Uterus (tissue), 2 donors: ENCODE data around the gene PANX2.

Experiments
- POLR2A ChIP-seq, 2 donors: fragments of 450-650 bp; IDR thresholded peaks; one replicate each; pipeline ENCODE4 v1.6.1; 2016; ENCODE audit warnings: antibody characterized with exemption in 2 of 2, mild to moderate bottlenecking in 1 of 2, moderate library complexity in 1 of 2
- TF ChIP-seq, protein P1 (sequence below), 4 experiments: fragments of 200-600 bp in 2 of 4; fragments of 450-650 bp in 2 of 4; sonication (generic) in 2 of 4; IDR thresholded peaks; one replicate each; pipeline ENCODE4 v1.5.1; 2016 to 2019; ENCODE audit warnings: antibody characterized with exemption in 4 of 4, mild to moderate bottlenecking in 2 of 4, moderate library complexity in 1 of 4

DNA sequence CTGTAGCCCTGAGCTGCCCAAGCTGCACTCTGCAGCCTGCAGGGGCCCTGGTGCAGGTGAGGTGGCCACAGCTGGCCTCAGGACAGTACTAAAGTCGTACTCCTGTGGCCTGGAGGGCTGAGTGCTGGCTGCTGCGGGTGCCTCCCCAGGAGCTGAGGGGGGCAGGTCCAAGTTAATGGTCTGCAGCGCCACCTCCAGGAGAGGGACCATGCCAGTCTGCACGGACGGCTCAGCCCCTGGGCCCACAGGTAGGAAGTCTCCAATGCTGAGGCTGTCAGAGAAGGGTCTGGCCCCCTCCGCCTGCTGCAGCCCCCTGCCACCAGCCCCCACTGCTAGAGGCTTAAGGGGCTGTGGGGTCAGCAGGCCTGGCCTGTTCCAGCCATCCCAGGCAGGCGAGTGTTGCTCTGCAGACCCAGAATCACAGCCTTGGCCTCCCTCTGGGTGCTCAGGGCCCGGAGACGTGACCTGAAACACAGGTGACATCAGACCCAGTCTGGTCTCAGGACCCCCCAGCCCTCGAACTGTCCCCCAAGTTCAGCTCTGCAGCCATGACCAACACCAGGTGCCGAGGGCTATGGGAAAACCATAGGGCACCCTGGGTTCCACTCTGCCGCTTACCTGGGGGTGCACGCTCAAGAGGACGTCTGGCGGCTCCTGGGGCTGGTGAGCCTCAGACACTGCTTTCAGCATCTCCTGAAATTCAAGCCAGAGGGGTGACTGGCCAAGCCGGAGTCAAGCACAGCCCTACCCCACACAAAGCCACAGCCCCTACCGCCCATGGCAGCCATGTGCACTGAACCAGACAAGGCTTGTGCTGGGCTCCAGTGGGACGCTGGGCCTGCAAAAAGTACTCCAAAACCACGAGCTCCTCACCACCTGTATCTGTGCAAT lies 51.1 kb downstream of the PANX2 start:
- TF ChIP-seq, protein P1, sequence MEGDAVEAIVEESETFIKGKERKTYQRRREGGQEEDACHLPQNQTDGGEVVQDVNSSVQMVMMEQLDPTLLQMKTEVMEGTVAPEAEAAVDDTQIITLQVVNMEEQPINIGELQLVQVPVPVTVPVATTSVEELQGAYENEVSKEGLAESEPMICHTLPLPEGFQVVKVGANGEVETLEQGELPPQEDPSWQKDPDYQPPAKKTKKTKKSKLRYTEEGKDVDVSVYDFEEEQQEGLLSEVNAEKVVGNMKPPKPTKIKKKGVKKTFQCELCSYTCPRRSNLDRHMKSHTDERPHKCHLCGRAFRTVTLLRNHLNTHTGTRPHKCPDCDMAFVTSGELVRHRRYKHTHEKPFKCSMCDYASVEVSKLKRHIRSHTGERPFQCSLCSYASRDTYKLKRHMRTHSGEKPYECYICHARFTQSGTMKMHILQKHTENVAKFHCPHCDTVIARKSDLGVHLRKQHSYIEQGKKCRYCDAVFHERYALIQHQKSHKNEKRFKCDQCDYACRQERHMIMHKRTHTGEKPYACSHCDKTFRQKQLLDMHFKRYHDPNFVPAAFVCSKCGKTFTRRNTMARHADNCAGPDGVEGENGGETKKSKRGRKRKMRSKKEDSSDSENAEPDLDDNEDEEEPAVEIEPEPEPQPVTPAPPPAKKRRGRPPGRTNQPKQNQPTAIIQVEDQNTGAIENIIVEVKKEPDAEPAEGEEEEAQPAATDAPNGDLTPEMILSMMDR (IDR thresholded peaks at IDR 0.05), result no peak
- TF ChIP-seq POLR2A (IDR thresholded peaks at IDR 0.05), result no peak
